Liver (tissue), 9 donors: ENCODE results near the gene TRERF1. TPM values are rescaled to one million over a fixed set of nuclear protein-coding genes. Genes with fewer than 3 reads are reported as not detected.
"Not testable (repeated sequence)": the region's sequence is repeated elsewhere in the genome, so short reads cannot be mapped to it uniquely, and the experiment has no call there.

Source experiments
- DNase-seq: peaks from one replicate; pipeline ENCODE4 v3.0.0-alpha.2; 2017; ENCODE audit warnings: low spot score
- H3K27ac ChIP-seq, 2 donors: one replicate each; pipeline ENCODE4 v1.7.0; 2013; ENCODE audit warnings: inconsistent platforms in 2 of 2, low read length in 2 of 2, control low read depth in 1 of 2, low read depth in 1 of 2, mild to moderate bottlenecking in 1 of 2
- H3K27me3 ChIP-seq, 4 donors: one replicate each; pipeline versions ENCODE4 v1.6.1 to v1.7.0; 2013; ENCODE audit warnings: low read length in 3 of 4, inconsistent platforms in 1 of 4, mild to moderate bottlenecking in 1 of 4, moderate library complexity in 1 of 4; ENCODE audit not compliant: control insufficient read depth in 4 of 4, insufficient read depth in 4 of 4
- H3K36me3 ChIP-seq, 4 donors: one replicate each; pipeline versions ENCODE4 v1.6.1 to v1.7.0; 2013; ENCODE audit warnings: low read length in 3 of 4, mild to moderate bottlenecking in 3 of 4, low read depth in 1 of 4, moderate library complexity in 1 of 4; ENCODE audit not compliant: control insufficient read depth in 4 of 4, insufficient read depth in 3 of 4
- H3K4me1 ChIP-seq, 4 donors: one replicate each; pipeline versions ENCODE4 v1.6.1 to v1.7.0; 2013; ENCODE audit warnings: low read length in 3 of 4, mild to moderate bottlenecking in 3 of 4, moderate library complexity in 1 of 4; ENCODE audit not compliant: control insufficient read depth in 4 of 4, insufficient read depth in 4 of 4
- H3K4me3 ChIP-seq, 3 donors: one replicate each; pipeline versions ENCODE4 v1.6.1 to v1.7.0; 2013; ENCODE audit warnings: low read length in 3 of 3, control low read depth in 1 of 3, low read depth in 1 of 3, mild to moderate bottlenecking in 1 of 3
- H3K9ac ChIP-seq, 2 donors: one replicate each; pipeline ENCODE4 v1.7.0; 2013; ENCODE audit warnings: low read length in 2 of 2, mild to moderate bottlenecking in 2 of 2, moderate library complexity in 2 of 2, control low read depth in 1 of 2, low read depth in 1 of 2
- H3K9me3 ChIP-seq, 4 donors: one replicate each; pipeline versions ENCODE4 v1.6.1 to v1.7.0; 2013; ENCODE audit warnings: low read length in 3 of 4; ENCODE audit not compliant: control insufficient read depth in 4 of 4
- CTCF ChIP-seq: fragments of 150-350 bp; IDR thresholded peaks from 2 replicates; pipeline ENCODE4 v1.5.1; 2017; ENCODE audit warnings: improper control_type of control experiment, low read depth, low read length; ENCODE audit not compliant: missing input control
- EGR1 ChIP-seq, 2 donors: IDR thresholded peaks; 2 replicates each; pipeline ENCODE4 v1.6.1; 2016 to 2018; ENCODE audit warnings: antibody characterized with exemption in 2 of 2, low read depth in 2 of 2
- FOXA1 ChIP-seq: IDR thresholded peaks from 2 replicates; pipeline ENCODE4 v1.6.1; 2016; ENCODE audit warnings: antibody characterized with exemption
- GABPA ChIP-seq, 2 donors: IDR thresholded peaks in 1 of 2; conservative IDR thresholded peaks in 1 of 2; 2 replicates each; pipeline ENCODE4 v1.6.1; 2016; ENCODE audit warnings: antibody characterized with exemption in 2 of 2, mild to moderate bottlenecking in 1 of 2, moderate library complexity in 1 of 2
- HNF4A ChIP-seq, 2 donors: conservative IDR thresholded peaks; 2 replicates each; pipeline ENCODE4 v1.6.1; 2016; ENCODE audit warnings: antibody characterized with exemption in 2 of 2, mild to moderate bottlenecking in 2 of 2
- HNF4G ChIP-seq: IDR thresholded peaks from 2 replicates; pipeline ENCODE4 v1.6.1; 2016; ENCODE audit warnings: antibody characterized with exemption
- JUND ChIP-seq, 2 donors: IDR thresholded peaks; 2 replicates each; pipeline ENCODE4 v1.6.1; 2016; ENCODE audit warnings: antibody characterized with exemption in 2 of 2
- NR2F2 ChIP-seq: IDR thresholded peaks from 2 replicates; pipeline ENCODE4 v1.6.1; 2016; ENCODE audit warnings: antibody characterized with exemption
- RAD21 ChIP-seq, 2 donors: IDR thresholded peaks; 2 replicates each; pipeline ENCODE4 v1.6.1; 2016; ENCODE audit warnings: antibody characterized with exemption in 2 of 2, mild to moderate bottlenecking in 2 of 2
- REST ChIP-seq: IDR thresholded peaks from 2 replicates; pipeline ENCODE4 v1.6.1; 2016; ENCODE audit warnings: antibody characterized with exemption, mild to moderate bottlenecking
- RXRA ChIP-seq, 2 donors: IDR thresholded peaks; 2 replicates each; pipeline ENCODE4 v1.6.1; 2017 to 2018; ENCODE audit warnings: antibody characterized with exemption in 2 of 2, mild to moderate bottlenecking in 1 of 2
- SP1 ChIP-seq: IDR thresholded peaks from 2 replicates; pipeline ENCODE4 v1.6.1; 2018; ENCODE audit warnings: antibody characterized with exemption, mild to moderate bottlenecking
- TAF1 ChIP-seq: conservative IDR thresholded peaks from 2 replicates; pipeline ENCODE4 v1.6.1; 2016; ENCODE audit warnings: antibody characterized with exemption, mild to moderate bottlenecking
- YY1 ChIP-seq: IDR thresholded peaks from 2 replicates; pipeline ENCODE4 v1.6.1; 2016; ENCODE audit warnings: antibody characterized with exemption, mild to moderate bottlenecking
- ZBTB33 ChIP-seq: IDR thresholded peaks from 2 replicates; pipeline ENCODE4 v1.6.1; 2016; ENCODE audit warnings: antibody characterized with exemption
- WGBS: extraction: QIAGEN DNeasy Blood & Tissue Kit; methylation state at CpG from one replicate; pipeline ENCODE4 v1.1.7; 2013; 5-methylcytosine and 5-hydroxymethylcytosine counted together
- polyA plus RNA-seq, 2 donors: library from polyadenylated mRNA; stranded (reverse) in 1 of 2; unstranded in 1 of 2; fragments of 200-250 nt in 1 of 2; fragments of >200 nt in 1 of 2; fragmentation: Nextera tagmentation in 1 of 2; extraction: Ambion mirVana in 1 of 2; gene quantifications; one replicate each; pipeline versions ENCODE4 v1.2.1 to v1.2.3, GENCODE V29; 2013 to 2015
- total RNA-seq, 2 donors: library from RNA; depleted of rRNA; stranded (reverse); fragments of >200 nt; gene quantifications; one replicate each; pipeline ENCODE4 v1.2.3, GENCODE V29; 2014
- TF ChIP-seq, protein P1 (sequence below): IDR thresholded peaks from 2 replicates; pipeline ENCODE4 v1.6.1; 2016; ENCODE audit warnings: antibody characterized with exemption
- donor health status: healthy.
- donor health status: healthy.
- donor health status: healthy.
- donor health status: healthy.
- donor health status: healthy.

Gene TRERF1
- total and polyA plus RNA-seq, 4 donors = 0.33 to 1.3 (median 0.68) TPM

DNA sequence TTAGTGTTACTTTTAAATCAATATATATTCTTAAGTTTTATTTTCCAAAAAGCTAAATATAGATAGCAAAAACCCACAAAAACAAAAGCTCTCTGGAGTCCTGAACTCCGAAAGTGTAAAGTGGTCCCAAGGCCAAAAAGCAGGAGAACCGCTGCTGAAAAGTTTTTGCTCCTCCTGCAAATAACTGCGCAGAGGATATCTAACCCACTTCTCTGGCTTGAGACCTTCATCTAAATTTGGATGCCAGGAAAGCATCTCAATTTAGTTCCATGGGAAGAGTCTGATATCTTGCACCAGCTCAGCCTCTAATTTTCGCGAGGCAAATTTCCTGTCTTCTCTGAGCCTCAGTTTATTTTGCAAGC lies 234.6 kb downstream of the TRERF1 start:
- DNase-seq = no peak
- Histone ChIP-seq H3K36me3 (peaks cover 0 to 11% (median 9%) of the 10 kb centered on the region in 4 donors), H3K4me1 (peaks cover 3 to 27% (median 21%) of the 10 kb centered on the region in 4 donors), H3K4me3 (peak overlapping the region; percentile 86 to 96 (median 90)), H3K9me3 (no peaks in the 10 kb centered on the region), H3K27ac (peak overlapping the region; percentile 77 to 80), H3K9ac (peak overlapping the region; percentile 96), H3K27me3 (no peaks in the 10 kb centered on the region)
- 1% methylated on average over 5 of the region's 5 CpGs for WGBS
- TF ChIP-seq NR2F2 (no peak), RXRA (IDR thresholded peaks at IDR 0.05) (no peak), RAD21 (IDR thresholded peaks at IDR 0.05) (no peak), SP1 (no peak), YY1 (no peak), JUND (IDR thresholded peaks at IDR 0.05) (no peak), HNF4A (conservative IDR thresholded peaks at IDR 0.05) (no peak), GABPA (IDR thresholded peaks at IDR 0.05 in 1 of 2, conservative IDR thresholded peaks at IDR 0.05 in 1 of 2) (no peak), FOXA1 (no peak), ZBTB33 (no peak)
- TF ChIP-seq, protein P1, sequence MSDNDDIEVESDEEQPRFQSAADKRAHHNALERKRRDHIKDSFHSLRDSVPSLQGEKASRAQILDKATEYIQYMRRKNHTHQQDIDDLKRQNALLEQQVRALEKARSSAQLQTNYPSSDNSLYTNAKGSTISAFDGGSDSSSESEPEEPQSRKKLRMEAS = no peak

- Histone ChIP-seq H3K4me3 (peak overlapping the region in 1 of 3 donors; percentile 96), H3K36me3 (peaks cover 0 to 11% (median 9%) of the 10 kb centered on the region in 4 donors), H3K9ac (peak overlapping the region in 1 of 2 donors; percentile 96), H3K4me1 (peaks cover 5 to 34% (median 27%) of the 10 kb centered on the region in 4 donors)
- H3K27ac ChIP-seq, H3K9me3 ChIP-seq, DNase-seq, H3K27me3 ChIP-seq: not testable (repeated sequence)
- WGBS = 80% methylated on average over 18 of the region's 18 CpGs
These were observed 235.2 kb downstream of the TRERF1 start for GRCh38 chr6:42216495-42216894.

DNA sequence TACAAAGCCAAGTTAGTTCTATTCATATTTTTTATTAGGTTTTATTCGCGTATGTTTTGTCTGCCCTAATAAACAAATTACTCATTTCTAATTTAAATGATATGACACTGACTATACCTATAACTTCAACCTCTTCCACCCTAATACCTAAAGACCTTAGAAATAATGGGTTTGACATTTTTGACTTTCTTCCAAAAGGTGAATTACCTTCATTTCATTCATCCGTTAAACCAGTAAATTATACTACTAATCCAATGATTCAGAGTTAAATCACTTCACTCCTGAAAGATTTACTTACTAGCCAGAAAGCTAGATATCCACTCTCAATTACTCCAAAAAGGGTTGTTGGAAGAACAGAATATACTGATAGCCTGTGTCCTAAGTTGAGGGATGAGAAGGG lies 239.3 kb downstream of the TRERF1 start:
- H3K4me3 ChIP-seq = no peak overlapping the region
- TF ChIP-seq NR2F2 (no peak), EGR1 (IDR thresholded peaks at IDR 0.05; ENCODE audit: low read depth in 2 of 2) (no peak), CTCF (no peak), HNF4A (conservative IDR thresholded peaks at IDR 0.05) (no peak), YY1 (no peak), JUND (IDR thresholded peaks at IDR 0.05) (no peak), HNF4G (no peak), REST (no peak), TAF1 (no peak)
- TF ChIP-seq, protein P1 = no peak
- H3K9me3 ChIP-seq = no peaks in the 10 kb centered on the region
- peak overlapping the region; percentile 28 to 47 for H3K9ac ChIP-seq
- peaks cover 7 to 29% (median 22%) of the 10 kb centered on the region in 4 donors for H3K36me3 ChIP-seq
- 79% methylated on average over 3 of the region's 3 CpGs for WGBS
- no peak overlapping the region for H3K27ac ChIP-seq
- no peak for DNase-seq
- H3K4me1 ChIP-seq = peaks cover 13 to 45% (median 38%) of the 10 kb centered on the region in 4 donors
- no peaks in the 10 kb centered on the region for H3K27me3 ChIP-seq
